Measurements from ENCODE around the gene TMEM63C.

TMEM63C gene

DNA sequence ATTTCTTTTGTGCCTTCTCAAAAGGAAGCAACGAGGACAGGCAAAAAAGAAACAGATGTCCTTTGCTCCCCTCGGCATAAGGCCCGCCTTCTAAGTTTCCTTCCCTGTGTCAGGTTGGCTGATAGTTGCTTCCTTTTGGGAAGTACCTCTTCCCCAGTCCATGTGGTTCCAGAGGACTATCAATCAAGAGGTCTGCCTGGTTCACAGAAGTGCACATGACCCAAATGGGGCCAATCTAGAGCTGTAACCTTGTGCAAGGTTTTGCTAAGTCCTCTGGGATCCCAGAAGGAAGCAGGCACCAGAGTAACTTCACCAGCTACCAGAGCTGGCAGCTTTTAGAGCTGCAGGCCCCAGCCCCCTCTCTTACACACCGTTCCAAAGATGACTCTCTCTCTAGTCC lies 42.6 kb downstream of the TMEM63C start:
- no peak for DNase-seq

DNA sequence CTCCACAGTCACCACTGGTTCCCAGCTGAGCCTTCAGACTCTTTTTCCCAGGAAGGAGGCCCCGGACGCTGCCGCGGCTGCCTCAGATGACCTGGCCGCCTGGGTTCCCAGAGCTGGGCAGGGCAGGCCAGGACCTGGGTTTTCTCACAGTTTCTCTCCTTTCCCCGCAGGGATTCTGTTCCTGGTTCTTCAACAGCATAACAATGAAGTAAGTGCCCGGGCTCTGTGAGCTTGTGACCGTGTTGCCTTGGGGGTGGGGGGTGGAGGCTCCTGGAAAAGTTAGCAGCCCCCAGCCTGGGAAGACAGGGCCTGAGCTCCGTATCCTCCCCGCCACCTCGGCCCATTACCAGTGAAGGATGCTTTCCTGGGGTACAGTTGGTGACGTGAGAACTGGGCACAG lies 43.7 kb downstream of the TMEM63C start:
- no peak for DNase-seq

DNA sequence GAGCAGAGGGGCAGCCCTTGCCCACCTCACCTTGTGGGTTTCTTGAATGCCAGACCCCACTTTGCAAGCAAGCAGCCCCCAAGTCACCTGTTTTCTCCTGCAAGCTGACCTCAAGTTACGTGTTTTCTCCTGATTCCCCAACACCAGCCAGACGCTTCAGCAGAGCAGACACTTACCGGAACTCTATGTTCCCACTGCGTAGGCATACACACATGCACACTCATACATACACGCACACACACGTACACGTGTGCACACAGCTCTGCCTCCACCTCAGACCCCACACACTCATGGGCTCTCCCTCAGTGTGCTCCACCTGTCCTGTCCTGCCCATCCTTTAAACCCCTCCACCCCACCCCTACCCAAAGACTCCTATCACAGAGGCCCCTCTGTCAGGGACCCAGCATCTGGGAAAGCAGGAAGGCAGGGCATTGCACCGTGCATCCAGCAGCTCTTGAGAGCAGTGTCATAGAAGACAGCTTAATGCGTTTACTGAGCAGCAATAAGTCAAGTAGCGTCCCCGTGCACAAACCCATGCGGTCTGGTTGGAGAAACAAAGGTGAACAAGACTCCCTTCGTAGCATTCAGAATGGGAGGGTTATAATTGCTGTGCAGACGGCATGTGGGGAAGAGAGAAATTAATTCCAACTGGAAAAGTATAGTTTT lies 44.4 kb downstream of the TMEM63C start:
- no peak for DNase-seq

DNA sequence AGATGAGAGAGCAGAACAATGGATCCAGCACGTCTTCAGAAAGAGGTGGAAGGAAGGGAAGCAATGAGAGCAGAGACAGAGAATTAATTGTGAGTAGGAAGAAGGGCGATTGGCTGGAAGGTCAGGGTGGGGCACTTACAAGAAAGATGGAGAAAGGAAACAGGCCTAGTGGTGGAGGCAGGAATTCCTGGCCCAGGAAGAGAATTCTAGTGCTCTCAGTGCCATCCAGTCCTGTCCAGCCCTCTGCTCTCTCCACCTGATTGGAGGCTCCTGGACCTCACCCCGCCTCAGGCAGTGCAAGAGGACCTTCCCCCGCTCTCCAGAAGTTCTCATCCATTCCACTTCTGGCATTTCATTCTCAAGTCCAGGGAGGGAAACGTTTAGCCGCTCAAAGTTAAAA lies 46.5 kb downstream of the TMEM63C start:
- DNase-seq: no peak

DNA sequence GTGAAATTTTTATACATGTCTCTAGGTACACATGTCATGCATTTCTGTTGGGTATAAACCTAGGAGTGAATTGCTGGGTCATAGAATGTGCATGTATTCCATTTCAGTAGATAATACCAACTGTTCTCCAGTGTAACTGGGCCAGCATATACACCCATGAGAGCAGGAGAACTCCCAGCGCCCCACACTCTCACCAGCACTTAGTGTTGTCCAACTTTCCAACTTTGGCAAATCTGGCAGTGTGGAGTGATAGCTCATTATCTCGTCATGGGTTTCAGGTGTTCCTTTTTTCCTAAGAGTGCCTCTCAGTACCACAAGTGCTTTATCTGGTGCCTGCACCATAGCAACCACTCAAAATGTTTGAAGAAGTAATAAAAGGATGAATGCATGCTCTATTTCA lies 49.3 kb downstream of the TMEM63C start:
- DNase-seq: no peak

DNA sequence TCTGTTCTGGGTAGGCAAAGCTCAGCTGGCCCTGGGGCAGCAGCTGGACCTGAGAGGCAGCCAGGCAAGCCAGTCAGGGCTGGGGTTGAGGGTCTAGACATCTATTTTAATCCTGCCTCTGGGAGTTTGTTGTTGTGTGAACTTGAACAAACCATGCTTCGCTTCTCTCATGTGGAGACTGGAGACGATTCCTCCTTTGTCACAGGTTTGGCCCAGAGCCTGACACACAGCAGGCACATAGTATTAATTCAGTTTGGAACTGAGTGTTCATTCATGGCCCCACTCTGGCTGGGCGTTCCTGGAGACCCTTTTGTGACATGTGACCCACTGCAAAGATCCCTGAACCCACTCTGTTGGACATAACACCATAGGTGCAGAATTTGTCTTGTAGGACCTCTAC lies 50.1 kb downstream of the TMEM63C start:
- no peak for DNase-seq

DNA sequence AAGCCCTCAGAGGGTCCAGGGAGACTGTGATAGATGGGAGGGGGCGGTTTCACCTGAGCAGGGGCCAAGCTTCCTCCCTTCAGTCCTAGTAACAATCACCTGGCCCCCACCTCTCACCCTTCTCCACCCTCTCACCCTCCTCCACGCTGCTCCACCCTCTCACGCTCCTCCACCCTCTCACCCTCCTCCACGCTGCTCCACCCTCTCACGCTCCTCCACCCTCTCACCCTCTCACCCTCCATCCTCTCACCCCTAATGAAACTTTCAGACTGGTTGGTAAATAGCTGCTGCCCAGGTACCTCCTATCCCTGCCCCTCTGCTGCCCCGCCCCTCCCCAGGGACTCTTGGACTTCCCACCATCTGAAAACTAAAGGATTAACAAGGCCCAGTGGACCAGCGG lies 55.2 kb downstream of the TMEM63C start:
- DNase-seq: no peak

DNA sequence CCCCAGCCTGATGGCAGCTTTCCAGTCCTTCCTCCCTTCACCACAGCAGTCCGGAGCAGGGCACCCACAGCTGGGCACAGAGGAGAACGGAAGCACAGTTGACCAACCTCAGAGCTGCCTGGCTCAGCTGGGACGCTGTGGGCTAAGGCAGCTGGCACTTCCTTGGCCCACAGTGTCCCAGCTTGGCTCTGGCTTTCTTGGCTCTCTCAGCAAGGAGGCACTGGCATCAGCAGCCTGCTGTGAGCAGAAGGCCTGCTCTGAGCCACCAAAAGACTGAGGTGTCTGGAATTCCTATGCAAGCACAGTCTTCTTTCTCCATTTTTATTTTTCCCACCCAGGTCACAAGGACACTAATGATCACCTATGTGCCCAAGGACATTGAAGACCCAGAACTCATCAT lies 56.8 kb downstream of the TMEM63C start:
- no peak for DNase-seq

DNA sequence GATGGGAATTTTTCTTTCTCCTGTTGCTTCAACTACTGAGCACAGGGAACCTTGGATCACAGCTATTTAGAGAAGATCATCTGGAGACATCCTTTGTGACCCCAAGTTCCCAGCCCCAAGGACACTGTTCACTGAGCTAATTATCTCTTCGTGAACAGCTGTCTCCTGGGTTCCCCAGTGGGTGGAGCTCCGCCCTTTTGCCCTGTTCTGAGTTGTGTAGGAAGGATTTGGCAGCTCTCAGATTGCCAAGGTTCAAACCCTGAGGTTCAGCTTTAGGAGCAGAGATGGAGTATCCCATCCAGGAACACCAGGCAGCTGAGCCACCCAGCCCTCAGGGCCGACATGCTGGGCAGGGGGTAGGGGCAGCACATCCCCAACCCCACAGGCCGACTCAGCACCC lies 57.4 kb downstream of the TMEM63C start:
- no peak for DNase-seq

DNA sequence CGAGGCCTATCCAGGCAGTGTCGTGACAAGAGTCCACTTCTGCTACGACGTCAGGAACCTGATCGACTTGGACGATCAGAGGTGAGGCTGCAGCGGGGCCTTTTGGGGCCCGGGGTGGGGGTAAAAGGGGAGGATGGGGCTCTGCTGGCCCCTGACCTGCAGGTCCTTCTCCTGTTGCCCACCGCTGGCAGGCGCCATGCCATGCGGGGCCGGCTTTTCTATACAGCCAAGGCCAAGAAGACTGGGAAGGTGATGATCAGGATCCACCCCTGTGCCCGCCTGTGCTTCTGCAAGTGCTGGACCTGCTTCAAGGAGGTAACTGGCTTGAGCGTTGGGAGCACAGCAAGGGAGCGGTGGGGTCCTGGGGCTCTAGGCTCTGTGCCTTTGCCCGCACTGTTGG lies 57.8 kb downstream of the TMEM63C start:
- DNase-seq: no peak

DNA sequence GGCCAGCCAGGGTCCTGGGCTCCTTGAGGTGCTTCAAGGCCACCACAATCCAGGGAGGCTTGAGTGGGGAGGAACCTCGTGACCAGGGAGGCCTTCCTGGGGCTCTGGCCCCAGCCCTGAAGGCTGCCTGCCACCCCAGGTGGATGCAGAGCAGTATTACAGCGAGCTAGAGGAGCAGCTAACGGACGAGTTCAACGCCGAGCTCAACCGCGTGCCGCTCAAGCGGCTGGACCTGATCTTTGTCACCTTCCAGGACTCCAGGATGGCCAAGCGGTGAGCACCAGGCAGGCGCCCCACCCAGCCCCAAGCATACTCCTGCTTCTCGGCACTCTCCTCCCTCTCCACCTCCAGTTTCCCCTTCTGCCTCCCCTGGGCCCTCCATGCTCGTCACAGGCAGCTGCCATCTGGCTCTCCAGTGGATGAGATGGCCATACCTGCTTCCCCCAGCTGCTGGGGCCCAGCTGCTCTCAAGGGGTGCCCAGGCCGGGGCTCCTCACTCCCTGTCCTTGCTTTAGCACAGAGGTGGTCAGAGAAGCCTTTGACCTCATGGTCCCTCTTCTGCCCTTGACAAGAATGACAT lies 58.8 kb downstream of the TMEM63C start:
- no peak for DNase-seq

DNA sequence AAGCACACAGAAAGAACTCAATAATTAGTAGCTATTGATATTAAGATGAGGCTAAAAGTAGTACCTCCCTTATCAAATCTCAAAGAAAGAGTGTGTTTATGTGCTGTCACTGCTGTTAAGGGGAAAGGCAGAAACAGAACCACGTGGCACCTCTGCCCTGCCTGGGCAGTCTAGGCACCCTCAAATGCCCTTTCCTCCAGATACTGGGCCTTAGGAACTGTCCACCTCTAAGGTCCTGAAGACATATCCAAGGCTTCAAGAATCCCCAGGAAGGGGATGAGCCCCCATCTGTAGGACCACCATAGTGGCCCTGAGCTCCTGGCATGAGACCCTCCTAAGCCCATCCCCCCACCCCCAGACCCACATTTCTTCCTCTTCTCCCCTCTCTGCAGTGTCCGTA lies 60.4 kb downstream of the TMEM63C start:
- no peak for DNase-seq

DNA sequence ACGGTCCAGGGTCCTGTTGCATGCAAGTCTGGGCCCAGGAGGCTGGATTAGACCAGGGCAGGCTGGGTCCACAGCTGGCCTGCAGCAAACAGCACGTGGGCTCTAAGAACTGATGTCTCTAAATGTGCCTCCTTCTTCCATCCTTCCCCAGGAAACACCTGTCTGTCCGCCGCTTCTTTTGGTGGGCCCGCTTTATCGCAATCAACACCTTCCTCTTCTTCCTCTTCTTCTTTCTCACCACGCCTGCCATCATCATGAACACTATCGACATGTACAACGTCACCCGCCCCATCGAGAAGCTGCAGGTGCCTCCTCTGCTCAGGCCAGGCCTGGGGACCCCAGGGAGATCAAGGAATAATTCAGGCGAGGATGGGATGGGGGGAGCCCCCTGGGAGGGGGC lies 61.2 kb downstream of the TMEM63C start:
- no peak for DNase-seq

DNA sequence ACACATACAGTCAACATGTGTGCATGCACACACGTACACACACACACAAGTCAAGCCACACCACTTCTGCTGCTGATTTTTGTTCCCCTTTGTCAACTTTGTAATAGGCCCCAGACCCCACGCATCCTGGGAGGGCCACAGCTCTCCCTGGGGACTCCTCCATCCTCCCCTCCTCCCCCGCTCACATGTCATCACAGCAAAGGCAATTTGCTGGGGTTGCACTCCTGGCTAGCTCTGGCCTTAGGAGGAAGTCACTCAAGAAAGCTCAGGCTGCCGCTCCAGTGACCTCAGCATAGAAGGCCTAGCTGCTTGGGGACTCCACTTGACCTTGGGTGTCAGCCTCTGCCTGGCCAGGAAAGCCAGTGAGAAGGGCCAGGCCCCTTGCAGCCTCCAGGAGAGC lies 62.3 kb downstream of the TMEM63C start:
- DNase-seq: no peak

DNA sequence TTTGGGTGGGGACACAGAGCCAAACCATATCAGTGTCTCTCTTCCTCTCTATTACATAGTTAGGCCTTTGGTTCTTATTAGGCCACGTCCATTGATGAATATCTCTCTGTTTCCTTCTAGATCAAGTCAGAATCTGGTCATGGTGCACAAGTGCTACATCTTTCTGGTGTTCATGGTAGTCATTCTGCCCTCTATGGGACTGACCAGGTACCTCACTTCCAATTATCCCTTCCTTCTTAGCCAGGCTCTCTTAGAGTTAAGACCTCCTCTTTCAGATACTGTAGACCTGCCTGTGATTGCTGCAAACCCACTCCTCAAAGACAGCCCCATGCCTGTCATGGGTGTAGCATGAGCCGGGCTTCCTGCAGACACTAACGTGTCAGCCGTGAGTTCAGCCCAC lies 64.2 kb downstream of the TMEM63C start:
- DNase-seq: no peak

DNA sequence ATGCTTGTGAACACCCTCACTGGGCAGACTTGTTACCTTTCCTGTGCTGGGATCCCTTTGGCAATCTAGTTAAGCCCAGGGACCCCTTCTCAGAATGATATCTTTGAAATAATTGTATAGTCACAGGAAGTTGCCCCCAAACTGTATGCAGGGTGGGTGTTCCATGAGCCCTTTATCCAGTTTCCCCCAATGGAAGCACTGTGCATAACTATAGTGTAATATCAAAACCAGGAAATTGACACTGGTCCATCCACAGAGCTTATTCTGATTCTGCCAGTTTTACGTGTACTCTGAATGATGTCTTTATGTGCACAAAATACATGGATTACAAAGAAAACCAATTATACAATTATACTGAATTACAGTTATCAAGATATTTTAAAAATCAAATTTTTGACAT lies 65.2 kb downstream of the TMEM63C start:
- no peak for DNase-seq

DNA sequence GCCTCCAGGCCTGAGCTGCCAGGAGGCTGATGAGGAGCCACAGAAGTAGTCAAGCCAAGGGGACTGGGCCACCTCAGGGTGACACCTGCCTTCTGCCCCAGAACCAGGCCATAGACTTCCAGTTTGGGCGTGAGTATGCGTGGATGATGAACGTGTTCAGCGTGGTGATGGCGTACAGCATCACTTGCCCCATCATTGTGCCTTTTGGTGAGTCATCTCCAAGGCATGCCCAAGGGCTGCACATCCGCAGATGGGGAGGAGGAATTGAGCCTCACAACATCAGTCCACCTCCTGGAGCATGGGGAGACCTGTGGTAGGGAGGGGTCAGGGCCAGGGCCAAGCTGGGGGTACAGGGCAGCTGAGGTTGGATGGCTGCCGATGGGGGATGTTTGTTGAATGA lies 67.1 kb downstream of the TMEM63C start:
- DNase-seq: no peak

DNA sequence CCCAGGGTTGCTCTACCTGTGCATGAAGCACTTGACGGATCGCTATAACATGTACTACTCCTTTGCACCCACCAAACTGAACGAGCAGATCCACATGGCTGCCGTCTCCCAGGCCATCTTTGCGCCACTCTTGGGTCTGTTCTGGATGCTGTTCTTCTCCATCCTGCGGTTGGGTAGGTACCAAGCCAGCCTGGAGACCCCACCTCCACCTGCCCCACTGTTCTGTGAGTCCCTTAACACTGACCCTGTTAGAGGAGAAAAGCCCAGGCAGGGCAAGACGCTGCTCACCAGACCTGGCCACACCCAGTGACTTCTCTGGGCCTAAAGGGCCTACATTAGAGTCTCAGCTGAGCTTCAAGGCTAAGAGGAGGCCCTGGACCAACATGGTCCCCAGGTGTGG lies 67.7 kb downstream of the TMEM63C start:
- DNase-seq: no peak

DNA sequence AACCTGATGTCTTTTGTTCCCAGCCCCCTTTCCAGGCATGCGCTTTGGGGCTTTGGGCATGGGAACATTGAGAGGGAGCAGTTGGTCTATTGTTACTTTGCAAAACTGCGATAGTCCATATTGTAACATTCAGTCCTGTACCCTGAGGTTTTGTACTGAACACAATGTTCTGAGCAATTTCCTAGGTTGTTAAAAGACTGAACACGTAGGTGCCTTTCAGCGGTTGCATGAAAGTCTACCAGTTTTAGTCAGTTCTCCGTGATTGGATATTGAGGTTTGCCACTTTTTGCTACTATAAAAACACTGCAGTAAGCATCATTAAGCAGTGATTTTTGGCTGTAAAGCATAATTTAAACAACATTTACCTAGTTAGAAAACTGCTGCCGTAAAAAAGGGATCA lies 69.3 kb downstream of the TMEM63C start:
- DNase-seq: no peak

DNA sequence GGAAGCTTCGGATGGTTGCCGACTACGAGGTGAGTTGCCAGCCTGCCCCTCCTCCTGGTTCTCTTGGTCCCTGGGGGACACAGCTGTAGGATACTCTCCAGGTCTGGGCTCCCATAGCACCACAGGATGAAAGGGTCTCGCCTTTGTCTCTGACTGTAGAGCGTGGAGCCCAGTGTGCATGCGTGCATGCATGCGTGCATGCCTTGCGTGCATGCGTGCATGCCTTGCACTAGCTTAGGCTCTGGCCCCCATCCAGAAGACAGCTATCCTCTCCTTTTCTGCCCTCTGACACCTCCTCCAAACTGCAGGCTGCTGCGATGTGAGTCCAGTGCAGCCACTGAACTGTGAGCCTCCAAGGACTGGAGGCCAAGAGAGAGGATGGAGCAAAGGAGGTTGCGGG lies 70.3 kb downstream of the TMEM63C start:
- DNase-seq: no peak

DNA sequence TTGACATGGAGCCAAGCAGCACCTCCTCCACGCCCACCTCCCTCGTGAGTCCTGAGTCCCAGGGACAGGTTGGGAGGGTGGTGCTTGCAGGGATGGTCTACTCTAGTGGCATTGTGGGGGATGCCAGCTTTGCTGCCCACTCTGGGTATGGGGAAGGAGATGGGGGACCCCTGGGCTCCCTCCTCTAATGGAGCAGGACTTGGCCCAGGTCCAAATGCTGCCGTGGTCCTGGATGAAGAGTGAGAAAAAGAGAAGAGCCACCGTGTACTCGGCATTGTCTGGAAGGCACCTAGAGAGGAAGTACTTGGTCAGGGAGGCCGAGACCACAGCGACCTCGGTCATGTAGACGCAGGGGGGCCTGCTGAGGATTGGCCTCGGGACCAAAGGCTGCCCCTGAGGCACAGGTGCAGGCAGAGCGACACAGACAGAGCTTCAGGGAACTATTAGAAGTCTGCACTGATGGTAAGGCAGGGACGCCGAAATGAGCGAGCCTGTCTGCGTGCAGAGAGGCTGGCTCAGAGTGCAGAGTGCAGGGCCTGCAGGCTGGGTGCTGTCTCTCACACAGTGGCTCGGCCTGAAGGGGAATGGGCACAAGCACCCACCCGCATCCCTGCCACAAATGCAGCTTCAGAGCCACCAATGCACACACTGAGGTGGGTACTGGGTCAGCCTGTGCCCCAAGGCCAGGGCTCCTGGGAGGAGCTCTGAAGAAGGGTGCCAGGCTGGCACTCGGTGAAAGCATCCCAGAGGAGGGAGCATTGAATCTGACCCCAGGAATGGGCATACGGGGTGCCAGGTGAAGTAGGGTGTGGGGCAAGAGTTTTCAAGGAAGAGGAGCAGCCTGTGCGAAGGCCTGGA lies 72.0 kb downstream of the TMEM63C start:
- DNase-seq: no peak

DNA sequence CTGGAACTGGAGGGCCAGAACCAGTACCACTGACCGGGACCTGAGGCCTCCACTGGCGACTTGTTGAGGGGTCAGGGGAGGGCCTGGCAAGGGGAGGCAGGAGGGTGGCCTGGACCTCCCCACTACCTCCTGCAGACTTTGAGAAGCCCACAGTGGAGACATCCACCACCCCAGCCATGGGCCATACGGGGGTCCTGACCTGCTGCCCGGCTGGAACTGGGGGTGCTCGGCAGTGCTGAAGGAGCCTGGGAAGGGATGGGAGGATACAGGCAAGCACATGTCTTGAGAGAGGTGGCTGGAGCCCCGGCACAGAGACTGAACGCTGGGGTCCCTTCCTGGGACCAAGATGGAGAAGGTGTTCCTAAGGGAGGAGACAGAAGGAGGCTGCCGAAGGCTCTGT lies 75.1 kb downstream of the TMEM63C start:
- DNase-seq: no peak

DNA sequence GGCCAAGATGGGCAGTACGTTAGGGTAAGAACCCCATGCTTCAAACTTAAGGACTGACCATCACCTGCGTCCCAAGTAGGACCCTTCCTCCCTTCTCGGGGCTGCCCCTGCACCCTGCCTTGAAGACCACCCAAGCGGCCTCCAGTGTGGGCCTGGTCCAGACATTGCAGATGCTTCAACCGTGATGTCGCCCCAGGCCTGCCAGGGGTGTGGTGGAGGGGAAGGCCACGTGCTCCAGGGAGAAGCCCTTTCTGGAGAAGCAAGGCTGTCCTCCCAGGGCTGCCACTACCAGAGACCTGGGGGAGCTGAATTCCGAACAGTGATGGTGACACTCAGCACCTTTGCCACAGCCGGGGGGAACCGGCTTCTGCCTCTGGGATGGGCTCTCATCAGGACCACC lies 76.1 kb downstream of the TMEM63C start:
- DNase-seq: no peak

DNA sequence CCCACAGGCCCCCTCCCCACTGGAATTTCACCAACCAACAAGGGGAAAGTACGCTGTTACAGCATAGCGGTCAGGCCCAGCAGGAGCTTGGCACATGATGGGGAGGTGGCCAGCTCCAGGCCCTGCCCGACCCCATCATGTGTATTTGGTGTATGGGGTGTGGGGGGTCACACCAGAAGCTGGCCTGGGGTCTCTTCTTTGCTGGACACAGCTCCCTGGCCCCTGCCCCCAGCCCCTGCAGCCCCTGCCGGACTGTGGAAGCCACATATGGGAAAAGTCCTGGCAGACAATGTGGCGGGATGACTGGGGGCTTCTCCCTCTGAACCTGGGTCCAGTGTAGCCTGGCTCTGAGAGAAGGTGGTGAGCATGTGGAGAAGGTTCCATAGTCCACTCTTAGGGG lies 77.0 kb downstream of the TMEM63C start:
- DNase-seq: no peak
